K562 (cell line): ENCODE results near the gene C1QTNF5. TPM values are rescaled to one million over a fixed set of nuclear protein-coding genes. Genes with fewer than 3 reads are reported as not detected.

ENCODE experiments used
- CBX2 ChIP-seq: fragments of 200-600 bp; sonication (generic); IDR thresholded peaks from one replicate; pipeline ENCODE4 v1.6.1; 2012; ENCODE audit warnings: mild to moderate bottlenecking, low read length, inconsistent platforms; ENCODE audit not compliant: insufficient read depth, poor library complexity, severe bottlenecking
- CC2D1A ChIP-seq: fragments of 450-650 bp; IDR thresholded peaks from 2 replicates; pipeline ENCODE4 v1.6.1; 2017; ENCODE audit warnings: mild to moderate bottlenecking
- CEBPG ChIP-seq, 3 experiments: fragments of 200-800 bp in 1 of 3; sonication (Bioruptor generic) in 1 of 3; sonication (generic) in 1 of 3; formaldehyde crosslinking in 1 of 3; IDR thresholded peaks in 2 of 3; conservative IDR thresholded peaks in 1 of 3; 2 replicates each; pipeline versions ENCODE4 v1.6.1 to v1.8.0; 2016 to 2022; ENCODE audit warnings: missing compliant biosample characterization in 2 of 3, missing genetic modification characterization in 2 of 3, mild to moderate bottlenecking in 1 of 3, missing genetic modification reagents in 1 of 3
- CHD1 ChIP-seq: fragments of 200-600 bp; sonication (generic); IDR thresholded peaks from one replicate; pipeline ENCODE4 v1.6.1; 2012; ENCODE audit warnings: mild to moderate bottlenecking, moderate library complexity, low read length, inconsistent platforms
- CXXC5 ChIP-seq: fragments of 250-450 bp; sonication (Bioruptor Pico); IDR thresholded peaks from 2 replicates; pipeline ENCODE4 v1.8.0; 2022; ENCODE audit warnings: inconsistent platforms, mild to moderate bottlenecking, moderate library complexity
- E2F6 ChIP-seq, 2 experiments: IDR thresholded peaks; 2 replicates each; pipeline ENCODE4 v1.6.1; 2011; ENCODE audit warnings: borderline replicate concordance in 1 of 2, control low read depth in 1 of 2, low read depth in 1 of 2, low read length in 1 of 2, mild to moderate bottlenecking in 1 of 2, mixed read lengths in 1 of 2, moderate library complexity in 1 of 2; ENCODE audit not compliant: insufficient read depth in 1 of 2, insufficient read length in 1 of 2, poor library complexity in 1 of 2, severe bottlenecking in 1 of 2; ENCODE audit errors: extremely low read depth in 1 of 2
- ERF ChIP-seq: fragments of 450-650 bp; formaldehyde crosslinking; IDR thresholded peaks from 2 replicates; pipeline ENCODE4 v1.4.0; 2020; ENCODE audit warnings: mild to moderate bottlenecking, mixed read lengths
- ETS1 ChIP-seq: conservative IDR thresholded peaks from 2 replicates; pipeline ENCODE4 v1.6.1; 2011; ENCODE audit warnings: low read depth, mild to moderate bottlenecking, low read length; ENCODE audit not compliant: control insufficient read depth
- HMBOX1 ChIP-seq: sonication (generic); IDR thresholded peaks from 2 replicates; pipeline ENCODE4 v1.6.1; 2016
- ILK ChIP-seq: fragments of 450-650 bp; IDR thresholded peaks from 2 replicates; pipeline ENCODE4 v1.6.1; 2016; ENCODE audit warnings: missing genetic modification characterization, low read depth, mild to moderate bottlenecking, missing compliant biosample characterization, moderate library complexity, borderline replicate concordance
- KLF1 ChIP-seq: fragments of 450-650 bp; IDR thresholded peaks from 2 replicates; pipeline ENCODE4 v1.6.1; 2016; ENCODE audit warnings: missing genetic modification characterization, missing compliant biosample characterization
- MLX ChIP-seq, 2 experiments: fragments of 450-650 bp in 1 of 2; sonication (generic) in 1 of 2; formaldehyde crosslinking; conservative IDR thresholded peaks; 2 replicates each; pipeline versions ENCODE4 v1.4.0 to v1.8.1; 2020 to 2022; ENCODE audit warnings: mild to moderate bottlenecking in 1 of 2, missing genetic modification reagents in 1 of 2
- MXD1 ChIP-seq: fragments of 250-450 bp; sonication (Bioruptor Pico); IDR thresholded peaks from 2 replicates; pipeline ENCODE4 v1.8.0; 2021; ENCODE audit warnings: borderline replicate concordance, mild to moderate bottlenecking, moderate library complexity; ENCODE audit not compliant: poor library complexity, severe bottlenecking
- POLR2G ChIP-seq: fragments of 200-400 bp; formaldehyde crosslinking; IDR thresholded peaks from 2 replicates; pipeline ENCODE4 v1.6.1; 2017; ENCODE audit warnings: low read depth, mild to moderate bottlenecking, antibody characterized with exemption, low read length, moderate library complexity
- THRAP3 ChIP-seq: fragments of 450-650 bp; IDR thresholded peaks from 2 replicates; pipeline ENCODE4 v1.6.1; 2016; ENCODE audit warnings: mild to moderate bottlenecking, inconsistent platforms, borderline replicate concordance
- TOE1 ChIP-seq, 2 experiments: fragments of 450-650 bp in 1 of 2; sonication (generic) in 1 of 2; formaldehyde crosslinking in 1 of 2; IDR thresholded peaks; 2 replicates each; pipeline versions ENCODE4 v1.7.1 to v1.8.0; 2016 to 2022; ENCODE audit warnings: borderline replicate concordance in 2 of 2, mild to moderate bottlenecking in 2 of 2, antibody characterized with exemption in 1 of 2, inconsistent platforms in 1 of 2, low read depth in 1 of 2, missing genetic modification reagents in 1 of 2, moderate library complexity in 1 of 2
- YY1 ChIP-seq, 3 experiments: IDR thresholded peaks; 2 replicates each; pipeline ENCODE4 v1.6.1; 2011; ENCODE audit warnings: low read length in 2 of 3, mild to moderate bottlenecking in 2 of 3, moderate library complexity in 2 of 3, borderline replicate concordance in 1 of 3, control low read depth in 1 of 3, low read depth in 1 of 3; ENCODE audit not compliant: insufficient read depth in 3 of 3, insufficient replicate concordance in 2 of 3, control insufficient read depth in 1 of 3, insufficient read length in 1 of 3; ENCODE audit errors: extremely low read depth in 1 of 3
- ZBTB17 ChIP-seq: fragments of 450-650 bp; formaldehyde crosslinking; IDR thresholded peaks from 2 replicates; pipeline ENCODE4 v1.4.0; 2020; ENCODE audit warnings: mild to moderate bottlenecking
- ZNF146 ChIP-seq: IDR thresholded peaks from one replicate; pipeline ENCODE4 v1.6.1; 2018; ENCODE audit warnings: missing compliant biosample characterization; ENCODE audit not compliant: unreplicated experiment
- ZNF57 ChIP-seq: fragments of 450-650 bp; formaldehyde crosslinking; IDR thresholded peaks from 2 replicates; pipeline ENCODE4 v1.4.0; 2020; ENCODE audit warnings: mild to moderate bottlenecking, moderate library complexity
- polyA plus RNA-seq, 8 experiments: library from polyadenylated mRNA; depleted of rRNA in 4 of 8; stranded (reverse) in 5 of 8; unstranded in 3 of 8; fragments of >200 nt; fragmentation: Nextera tagmentation in 2 of 8; fragmentation: Illumina TruSeq in 1 of 8; extraction: Ambion mirVana in 2 of 8; extraction: Trizol in 1 of 8; gene quantifications; 2 replicates each; pipeline versions ENCODE4 v1.2.1 to v1.2.3, GENCODE V29; 2011 to 2014; ENCODE audit warnings: inconsistent platforms in 1 of 8, missing spikeins in 1 of 8
- total RNA-seq, 7 experiments: library from RNA; depleted of rRNA in 6 of 7; stranded (reverse); fragments of >200 nt in 6 of 7; fragmentation: Illumina TruSeq in 2 of 7; extraction: Trizol in 2 of 7; gene quantifications; 2 replicates each; pipeline versions ENCODE4 v1.2.1 to v1.2.3, GENCODE V29; 2011 to 2021; ENCODE audit warnings: low replicate concordance in 1 of 7

Gene C1QTNF5
- total and polyA plus RNA-seq, 9 of the 15 experiments (the other 6 are each of a cell fraction or from before 2014, with no cell fraction given): 0.07 to 0.76 (median 0.24) TPM; not detected in 1

GRCh38 chr11:119319136-119319699 is 21.5 kb downstream of the C1QTNF5 start (continued):
- TF ChIP-seq CEBPG (CRISPR knock-in tag; IDR thresholded peaks at IDR 0.05) (no peak), CEBPG (tag; conservative IDR thresholded peaks at IDR 0.05 in 1 of 2, IDR thresholded peaks at IDR 0.05 in 1 of 2) (no peak), ETS1 (no peak), ZNF146 (CRISPR knock-in tag) (peak; percentile 5), CHD1 (peak; percentile 41), MXD1 (CRISPR knock-in tag) (no peak), CC2D1A (0 out of 2 replicates have a peak, but pooled peaks have one; percentile 5), E2F6 (IDR thresholded peaks at IDR 0.05; ENCODE audit: borderline replicate concordance in 1 of 2, extremely low read depth in 1 of 2, insufficient read depth in 1 of 2, insufficient read length in 1 of 2, low read depth in 1 of 2, low read length in 1 of 2, poor library complexity in 1 of 2, severe bottlenecking in 1 of 2) (peak in 1 of 2 experiments; percentile 6), HMBOX1 (no peak), POLR2G (peak; percentile 58), TOE1 (IDR thresholded peaks at IDR 0.05; ENCODE audit: borderline replicate concordance) (no peak), TOE1 (CRISPR knock-in tag; IDR thresholded peaks at IDR 0.05; ENCODE audit: borderline replicate concordance, low read depth) (no peak), ZNF57 (CRISPR knock-in tag) (no peak), THRAP3 (no peak), CXXC5 (CRISPR knock-in tag) (no peak), KLF1 (tag) (no peak), YY1 (IDR thresholded peaks at IDR 0.05; ENCODE audit: borderline replicate concordance in 1 of 3, control insufficient read depth in 1 of 3, extremely low read depth in 1 of 3, insufficient read depth in 3 of 3, insufficient read length in 1 of 3, insufficient replicate concordance in 2 of 3, low read depth in 1 of 3, low read length in 2 of 3) (peak in 1 of 3 experiments; percentile 3), ERF (CRISPR knock-in tag) (peak; percentile 46; the same call in 1 of the 2 replicates), CBX2 (no peak), ZBTB17 (CRISPR knock-in tag) (peak; percentile 39; the same call in 1 of the 2 replicates), ILK (no peak), MLX (CRISPR knock-in tag; conservative IDR thresholded peaks at IDR 0.05) (no peak)
